Adrenal gland (tissue), 5 donors: ENCODE measurements around the gene CCDC117.

Experiments
- POLR2A ChIP-seq, 2 donors: fragments of 450-650 bp; IDR thresholded peaks; one replicate each; pipeline ENCODE4 v1.6.1; 2017; ENCODE audit warnings: antibody characterized with exemption in 2 of 2, mild to moderate bottlenecking in 2 of 2, moderate library complexity in 1 of 2
- TF ChIP-seq, protein P1 (sequence below), 6 experiments: fragments of 450-650 bp in 4 of 6; fragments of 200-600 bp in 2 of 6; sonication (generic) in 1 of 6; IDR thresholded peaks; 1 replicate in 5 of 6; 2 replicates in 1 of 6; pipeline versions ENCODE4 v1.5.1 to v1.8.0; 2016 to 2021; ENCODE audit warnings: antibody characterized with exemption in 6 of 6, mild to moderate bottlenecking in 2 of 6, moderate library complexity in 1 of 6
- donor health status: DM: no; HTN: no; CAD: no.

DNA sequence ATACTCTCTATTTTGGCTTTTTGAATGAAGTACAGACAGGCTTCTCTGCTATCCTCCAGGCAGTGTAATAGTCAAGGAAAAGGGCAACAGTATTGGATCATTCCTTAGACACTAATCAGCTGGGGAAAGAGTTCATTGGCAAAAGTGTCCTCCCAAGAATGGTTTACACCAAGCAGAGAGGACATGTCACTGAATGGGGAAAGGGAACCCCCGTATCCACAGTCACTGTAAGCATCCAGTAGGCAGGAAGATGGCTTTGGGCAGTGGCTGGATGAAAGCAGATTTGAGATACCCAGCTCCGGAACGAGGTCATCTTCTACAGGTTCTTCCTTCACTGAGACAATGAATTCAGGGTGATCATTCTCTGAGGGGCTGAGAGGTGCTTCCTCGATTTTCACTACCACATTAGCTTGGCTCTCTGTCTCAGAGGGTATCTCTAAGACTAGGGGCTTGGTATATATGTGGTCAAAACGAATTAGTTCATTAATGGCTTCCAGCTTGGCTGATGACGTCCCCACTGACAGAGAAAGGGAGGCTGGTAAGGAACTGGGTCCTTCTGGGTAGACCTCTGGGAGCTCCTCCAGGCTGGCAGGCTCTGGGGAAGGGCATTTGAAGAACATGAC lies 22.7 kb downstream of the CCDC117 start:
- TF ChIP-seq, protein P1, sequence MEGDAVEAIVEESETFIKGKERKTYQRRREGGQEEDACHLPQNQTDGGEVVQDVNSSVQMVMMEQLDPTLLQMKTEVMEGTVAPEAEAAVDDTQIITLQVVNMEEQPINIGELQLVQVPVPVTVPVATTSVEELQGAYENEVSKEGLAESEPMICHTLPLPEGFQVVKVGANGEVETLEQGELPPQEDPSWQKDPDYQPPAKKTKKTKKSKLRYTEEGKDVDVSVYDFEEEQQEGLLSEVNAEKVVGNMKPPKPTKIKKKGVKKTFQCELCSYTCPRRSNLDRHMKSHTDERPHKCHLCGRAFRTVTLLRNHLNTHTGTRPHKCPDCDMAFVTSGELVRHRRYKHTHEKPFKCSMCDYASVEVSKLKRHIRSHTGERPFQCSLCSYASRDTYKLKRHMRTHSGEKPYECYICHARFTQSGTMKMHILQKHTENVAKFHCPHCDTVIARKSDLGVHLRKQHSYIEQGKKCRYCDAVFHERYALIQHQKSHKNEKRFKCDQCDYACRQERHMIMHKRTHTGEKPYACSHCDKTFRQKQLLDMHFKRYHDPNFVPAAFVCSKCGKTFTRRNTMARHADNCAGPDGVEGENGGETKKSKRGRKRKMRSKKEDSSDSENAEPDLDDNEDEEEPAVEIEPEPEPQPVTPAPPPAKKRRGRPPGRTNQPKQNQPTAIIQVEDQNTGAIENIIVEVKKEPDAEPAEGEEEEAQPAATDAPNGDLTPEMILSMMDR (IDR thresholded peaks at IDR 0.05): no peak
- TF ChIP-seq POLR2A (IDR thresholded peaks at IDR 0.05): no peak
